Measurements from ENCODE around the gene GFRA3.

DNA sequence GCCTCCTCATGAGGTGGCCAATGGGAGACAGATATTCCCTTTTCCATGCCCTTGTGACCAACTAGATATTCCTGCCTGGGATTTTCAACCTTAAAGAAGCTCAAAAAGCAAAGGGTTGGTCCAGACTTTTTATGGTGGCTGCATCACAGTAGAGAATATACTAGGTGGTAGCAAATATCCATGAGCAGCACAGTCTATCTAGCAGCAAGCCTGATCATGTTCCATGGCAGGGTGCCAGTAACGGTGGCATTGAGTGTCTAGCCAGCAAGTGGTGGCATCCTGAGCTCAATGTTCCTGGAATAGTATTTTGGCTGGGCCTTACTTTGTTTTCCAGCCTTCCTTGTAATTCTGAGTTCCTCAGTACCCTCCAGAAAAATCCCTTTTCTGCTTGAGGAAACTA is 31.4 kb upstream of the GFRA3 start:
- TF ChIP-seq, protein P1, sequence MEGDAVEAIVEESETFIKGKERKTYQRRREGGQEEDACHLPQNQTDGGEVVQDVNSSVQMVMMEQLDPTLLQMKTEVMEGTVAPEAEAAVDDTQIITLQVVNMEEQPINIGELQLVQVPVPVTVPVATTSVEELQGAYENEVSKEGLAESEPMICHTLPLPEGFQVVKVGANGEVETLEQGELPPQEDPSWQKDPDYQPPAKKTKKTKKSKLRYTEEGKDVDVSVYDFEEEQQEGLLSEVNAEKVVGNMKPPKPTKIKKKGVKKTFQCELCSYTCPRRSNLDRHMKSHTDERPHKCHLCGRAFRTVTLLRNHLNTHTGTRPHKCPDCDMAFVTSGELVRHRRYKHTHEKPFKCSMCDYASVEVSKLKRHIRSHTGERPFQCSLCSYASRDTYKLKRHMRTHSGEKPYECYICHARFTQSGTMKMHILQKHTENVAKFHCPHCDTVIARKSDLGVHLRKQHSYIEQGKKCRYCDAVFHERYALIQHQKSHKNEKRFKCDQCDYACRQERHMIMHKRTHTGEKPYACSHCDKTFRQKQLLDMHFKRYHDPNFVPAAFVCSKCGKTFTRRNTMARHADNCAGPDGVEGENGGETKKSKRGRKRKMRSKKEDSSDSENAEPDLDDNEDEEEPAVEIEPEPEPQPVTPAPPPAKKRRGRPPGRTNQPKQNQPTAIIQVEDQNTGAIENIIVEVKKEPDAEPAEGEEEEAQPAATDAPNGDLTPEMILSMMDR (IDR thresholded peaks at IDR 0.05), result no peak
- TF ChIP-seq POLR2AphosphoS5 (IDR thresholded peaks at IDR 0.05; ENCODE audit: insufficient read depth in 1 of 2, low read depth in 1 of 2) (no peak), POLR2A (IDR thresholded peaks at IDR 0.05) (no peak)

Measured in vagina (tissue), 2 donors.